Measurements from ENCODE around the gene DYRK1A.

The DYRK1A gene

DNA sequence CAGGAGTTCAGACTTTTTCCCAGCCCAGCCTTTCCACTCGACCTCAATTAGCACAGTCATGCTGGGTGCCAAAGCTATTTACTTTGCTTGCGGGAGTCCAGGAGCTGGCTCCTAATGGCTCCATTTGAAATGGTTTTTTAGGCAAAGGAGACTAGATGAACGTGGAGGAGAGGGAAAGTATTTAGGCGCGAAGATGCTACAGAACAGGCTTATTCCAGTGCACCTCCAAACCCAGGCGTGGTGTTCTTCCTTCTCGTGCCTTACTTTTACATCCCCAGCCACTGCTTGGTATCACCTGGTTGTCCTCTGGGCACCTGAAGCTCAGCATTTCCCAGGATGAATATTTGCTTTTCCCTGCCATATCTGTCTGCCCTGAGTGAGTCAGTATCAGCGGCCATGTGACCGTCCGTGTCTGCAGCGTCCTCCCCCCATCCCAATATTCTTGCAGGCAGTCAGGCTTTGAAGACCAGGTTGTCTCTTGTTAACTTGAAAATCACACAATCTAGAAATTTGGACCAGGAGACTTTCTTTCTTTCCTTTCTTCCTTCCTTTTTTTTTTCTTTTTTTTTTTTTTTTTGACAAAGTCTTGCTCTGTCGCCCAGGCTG is 198.5 kb downstream of the DYRK1A start:
- peak overlapping the region; percentile 83 for H3K4me3 ChIP-seq (ENCODE audit: low read length)
- TF ChIP-seq, protein P1, sequence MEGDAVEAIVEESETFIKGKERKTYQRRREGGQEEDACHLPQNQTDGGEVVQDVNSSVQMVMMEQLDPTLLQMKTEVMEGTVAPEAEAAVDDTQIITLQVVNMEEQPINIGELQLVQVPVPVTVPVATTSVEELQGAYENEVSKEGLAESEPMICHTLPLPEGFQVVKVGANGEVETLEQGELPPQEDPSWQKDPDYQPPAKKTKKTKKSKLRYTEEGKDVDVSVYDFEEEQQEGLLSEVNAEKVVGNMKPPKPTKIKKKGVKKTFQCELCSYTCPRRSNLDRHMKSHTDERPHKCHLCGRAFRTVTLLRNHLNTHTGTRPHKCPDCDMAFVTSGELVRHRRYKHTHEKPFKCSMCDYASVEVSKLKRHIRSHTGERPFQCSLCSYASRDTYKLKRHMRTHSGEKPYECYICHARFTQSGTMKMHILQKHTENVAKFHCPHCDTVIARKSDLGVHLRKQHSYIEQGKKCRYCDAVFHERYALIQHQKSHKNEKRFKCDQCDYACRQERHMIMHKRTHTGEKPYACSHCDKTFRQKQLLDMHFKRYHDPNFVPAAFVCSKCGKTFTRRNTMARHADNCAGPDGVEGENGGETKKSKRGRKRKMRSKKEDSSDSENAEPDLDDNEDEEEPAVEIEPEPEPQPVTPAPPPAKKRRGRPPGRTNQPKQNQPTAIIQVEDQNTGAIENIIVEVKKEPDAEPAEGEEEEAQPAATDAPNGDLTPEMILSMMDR (conservative IDR thresholded peaks at IDR 0.05; ENCODE audit: low read length), result no peak
- no peak for DNase-seq (ENCODE audit: low read depth)

- TF ChIP-seq, protein P1 (conservative IDR thresholded peaks at IDR 0.05; ENCODE audit: low read length), result peak; percentile 49
- peak overlapping the region; percentile 50 for H3K4me3 ChIP-seq (ENCODE audit: low read length)
- peak; percentile 78 for DNase-seq (ENCODE audit: low read depth)
These were observed 199.1 kb downstream of the DYRK1A start for GRCh38 chr21:37565530-37566223.

GRCh38 chr21:37566790-37567615 is 200.4 kb downstream of the DYRK1A start:
- TF ChIP-seq, protein P1 (conservative IDR thresholded peaks at IDR 0.05; ENCODE audit: low read length), result no peak
- no peak overlapping the region for H3K4me3 ChIP-seq (ENCODE audit: low read length)
- DNase-seq (ENCODE audit: low read depth), result no peak

DNA sequence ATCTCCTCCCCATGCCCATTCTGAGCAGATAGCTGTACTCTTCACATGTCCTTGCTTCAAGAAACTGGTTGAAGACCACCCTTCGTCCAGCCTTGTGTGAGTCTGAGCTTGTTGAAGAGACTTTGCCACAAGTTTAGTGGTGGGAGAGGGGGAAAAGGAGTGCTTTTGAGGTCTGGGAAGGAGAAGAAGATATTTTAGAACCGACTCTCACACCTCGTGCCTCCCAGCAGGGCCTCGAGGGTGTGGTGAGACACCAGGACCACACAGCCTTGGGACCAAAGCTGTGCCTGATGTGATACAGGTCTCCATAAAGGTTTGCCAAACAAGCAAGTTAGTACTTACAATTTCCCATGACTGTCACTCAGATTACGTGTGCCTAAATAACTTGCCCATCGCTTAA is 201.8 kb downstream of the DYRK1A start:
- TF ChIP-seq, protein P1 (conservative IDR thresholded peaks at IDR 0.05; ENCODE audit: low read length), result no peak
- no peak for DNase-seq (ENCODE audit: low read depth)

DNA sequence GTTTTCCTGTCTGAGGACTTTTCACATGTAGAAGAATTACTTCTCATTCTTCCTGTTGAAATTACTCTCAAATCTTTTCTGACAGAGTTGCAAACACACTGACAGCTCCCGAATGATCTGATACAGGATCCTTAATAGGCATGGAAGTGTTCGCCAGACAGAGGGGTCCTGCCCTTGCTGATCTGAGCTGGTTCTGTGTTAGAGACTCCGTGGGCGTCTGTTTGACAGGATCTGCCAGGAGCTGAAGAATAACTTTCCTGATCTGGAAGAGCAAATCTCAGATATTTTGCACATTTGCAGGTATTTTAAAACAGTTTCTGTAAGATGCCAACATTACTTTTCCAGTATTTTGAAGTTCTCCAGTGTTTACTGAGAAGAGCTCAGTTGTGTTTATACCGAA is 202.3 kb downstream of the DYRK1A start:
- H3K4me3 ChIP-seq (ENCODE audit: low read length), result no peak overlapping the region
- no peak for DNase-seq (ENCODE audit: low read depth)
- TF ChIP-seq, protein P1 (conservative IDR thresholded peaks at IDR 0.05; ENCODE audit: low read length), result no peak

More for the DNA sequence above, 201.8 kb downstream of the DYRK1A start:
- no peak overlapping the region for H3K4me3 ChIP-seq (ENCODE audit: low read length)

- no peak for DNase-seq (ENCODE audit: low read depth)
- H3K4me3 ChIP-seq (ENCODE audit: low read length), result no peak overlapping the region
- TF ChIP-seq, protein P1 (conservative IDR thresholded peaks at IDR 0.05; ENCODE audit: low read length), result no peak
These were observed 204.9 kb downstream of the DYRK1A start for GRCh38 chr21:37571442-37571841.
